Stimulated activated CD8-positive, alpha-beta memory T cell treated with anti-CD3 and anti-CD28 coated beads, Interleukin-7, amount 100 ng/mL, for 4 hours (primary cell): Measurements from ENCODE around the gene RTF2.
A peak's percentile ranks its signal among the peaks of the same experiment; 100 is the strongest.

Experiments
- DNase-seq, 2 donors: peaks; one replicate each; pipeline ENCODE4 v3.0.0-alpha.2; 2020; ENCODE audit warnings: low read depth in 2 of 2

Gene RTF2

GRCh38 chr20:56438284-56438683 lies 30.1 kb upstream of the RTF2 start:
- no peak for DNase-seq

GRCh38 chr20:56439771-56440291 lies 28.6 kb upstream of the RTF2 start:
- DNase-seq, result no peak

GRCh38 chr20:56440346-56441007 lies 27.9 kb upstream of the RTF2 start:
- peak; percentile 55 to 59 for DNase-seq

- DNase-seq, result no peak
Measured at GRCh38 chr20:56442389-56443365, 25.8 kb upstream of the RTF2 start.

- no peak for DNase-seq
Measured at GRCh38 chr20:56443654-56444540, 24.5 kb upstream of the RTF2 start.

- no peak for DNase-seq
Measured at GRCh38 chr20:56445130-56445529, 23.3 kb upstream of the RTF2 start.

GRCh38 chr20:56445540-56445939 lies 22.9 kb upstream of the RTF2 start:
- DNase-seq, result no peak

GRCh38 chr20:56447227-56447626 lies 21.2 kb upstream of the RTF2 start:
- no peak for DNase-seq

- no peak for DNase-seq
Measured at GRCh38 chr20:56449459-56449858, 19.0 kb upstream of the RTF2 start.

GRCh38 chr20:56451056-56451765 lies 17.2 kb upstream of the RTF2 start:
- DNase-seq, result no peak

- no peak for DNase-seq
Measured at GRCh38 chr20:56453352-56453751, 15.1 kb upstream of the RTF2 start.

GRCh38 chr20:56454754-56455153 lies 13.7 kb upstream of the RTF2 start:
- DNase-seq, result no peak

- no peak for DNase-seq
Measured at GRCh38 chr20:56458206-56458821, 10.1 kb upstream of the RTF2 start.

GRCh38 chr20:56460459-56460858 lies 8.0 kb upstream of the RTF2 start:
- peak in 1 of 2 donors; percentile 11 for DNase-seq

- DNase-seq, result no peak
Measured at GRCh38 chr20:56461576-56461975, 6.9 kb upstream of the RTF2 start.

GRCh38 chr20:56463428-56463827 lies 5.0 kb upstream of the RTF2 start:
- no peak for DNase-seq

GRCh38 chr20:56465997-56466396 lies 2.4 kb upstream of the RTF2 start:
- no peak for DNase-seq

- no peak for DNase-seq
Measured at GRCh38 chr20:56467968-56468315, 485 bp upstream of the RTF2 start.

GRCh38 chr20:56469077-56469449 lies 636 bp downstream of the RTF2 start:
- DNase-seq, result no peak

- no peak for DNase-seq
Measured at GRCh38 chr20:56483970-56484369, 15.5 kb downstream of the RTF2 start.

GRCh38 chr20:56487216-56487615 lies 18.8 kb downstream of the RTF2 start:
- no peak for DNase-seq
